HG03460 (cell line): ENCODE results near the gene CD2AP.
"Not testable (repeated sequence)": the region's sequence is repeated elsewhere in the genome, so short reads cannot be mapped to it uniquely, and the experiment has no call there.

Experiments used
- ATAC-seq: cut with Tn5 transposase; IDR thresholded peaks from one replicate; pipeline ENCODE4 v1.9.1; 2021; ENCODE audit not compliant: unreplicated experiment

The CD2AP gene

DNA sequence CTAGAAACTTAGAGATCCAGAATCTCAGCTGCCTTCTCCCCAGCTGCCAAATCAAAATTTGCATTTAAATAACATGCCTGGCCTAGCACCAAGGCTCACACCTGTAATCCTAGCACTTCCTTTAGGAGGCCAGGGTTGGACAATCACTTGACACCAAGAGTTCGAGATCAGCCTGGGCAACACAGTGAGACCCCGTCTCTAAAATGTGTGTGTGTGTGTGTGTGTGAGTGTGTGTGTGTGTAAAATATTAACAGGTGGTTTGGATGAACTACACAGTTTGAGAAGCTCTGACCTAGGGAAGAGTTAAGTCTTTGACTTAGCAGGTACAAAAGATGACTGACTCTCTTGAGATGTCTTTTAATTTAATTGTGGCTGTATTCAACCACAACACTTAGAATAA, 20.2 kb upstream of the CD2AP start:
- no peak for ATAC-seq

DNA sequence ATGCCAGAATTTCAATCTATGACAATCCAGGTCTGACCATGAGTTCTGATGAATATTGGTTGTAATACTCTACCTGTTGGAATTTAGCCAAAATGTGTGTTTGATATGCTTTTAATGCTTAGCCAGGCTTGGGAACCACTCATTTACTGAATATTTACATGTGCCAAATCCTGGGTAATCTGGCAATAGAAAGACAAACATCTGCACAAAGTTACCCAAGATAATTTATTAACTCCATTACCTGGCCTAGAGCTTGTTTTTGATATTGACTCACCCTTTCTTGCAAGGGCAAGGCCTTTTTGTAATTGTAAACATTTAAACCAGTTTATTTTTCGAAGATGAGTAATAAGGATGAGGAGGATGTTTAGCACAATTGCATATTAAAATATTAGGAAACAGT, 13.5 kb upstream of the CD2AP start:
- no peak for ATAC-seq

DNA sequence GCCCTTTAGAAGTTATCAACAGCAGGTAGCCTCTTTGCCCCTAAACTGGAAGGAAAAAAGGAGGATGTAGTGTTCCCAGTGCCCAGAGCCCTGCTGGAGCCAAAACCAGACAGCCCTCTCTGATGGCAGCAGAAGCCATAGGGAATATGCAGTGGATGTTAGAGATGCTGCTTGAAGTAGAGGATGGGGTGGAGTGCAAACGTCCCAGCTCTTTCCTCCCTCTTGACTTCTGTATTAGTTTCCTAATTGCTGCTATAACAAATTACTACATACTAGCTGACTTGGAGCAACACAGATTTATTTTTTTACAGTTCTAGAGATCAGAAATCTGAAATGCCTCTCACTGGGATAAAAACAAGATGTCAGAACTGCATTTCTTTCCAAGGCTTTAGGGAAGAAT, 12.5 kb upstream of the CD2AP start:
- no peak for ATAC-seq

DNA sequence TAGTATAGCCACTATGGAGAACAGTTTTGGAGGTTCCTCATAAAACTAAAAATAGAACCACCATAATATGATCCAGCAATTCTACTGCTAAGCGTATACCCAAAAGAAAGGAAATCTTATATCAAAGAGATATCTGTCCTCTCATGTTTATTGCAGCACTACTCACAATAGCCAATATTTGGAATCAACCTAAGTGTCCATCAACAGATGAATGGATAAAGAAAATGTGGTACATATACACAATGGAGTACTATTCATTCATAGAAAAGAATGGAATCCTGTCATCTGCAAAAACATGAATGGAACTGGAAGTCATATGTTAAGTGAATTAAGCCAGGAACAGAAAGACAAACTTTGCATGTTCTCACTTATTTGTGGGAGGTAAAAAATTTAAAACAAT, 5.7 kb upstream of the CD2AP start:
- ATAC-seq: no peak

DNA sequence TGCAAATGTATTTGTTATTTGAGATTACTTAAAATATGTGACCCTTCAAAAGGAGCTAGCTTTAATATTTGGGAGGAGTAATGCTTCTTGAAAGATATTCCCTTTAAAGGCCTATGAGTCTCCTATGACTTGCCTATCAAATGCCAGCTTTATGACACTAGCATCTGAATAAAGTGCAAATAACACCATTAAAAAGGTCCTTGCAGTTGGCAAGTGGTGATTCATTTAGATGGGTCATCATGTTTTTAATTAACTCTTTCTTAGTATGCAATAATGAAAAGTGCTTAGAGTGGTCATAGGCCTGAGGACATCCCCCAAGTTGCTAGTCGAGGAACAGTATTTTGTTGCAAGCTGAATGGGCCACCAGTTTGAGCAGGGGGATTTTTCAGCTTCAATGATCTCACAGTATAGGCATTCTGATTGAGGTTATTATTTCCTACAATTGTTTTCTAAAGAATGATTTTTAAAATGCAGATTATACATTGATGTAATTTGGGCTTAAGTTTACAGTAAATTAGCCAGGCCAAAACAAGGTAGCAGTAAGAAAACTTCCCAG, 3.7 kb upstream of the CD2AP start:
- no peak for ATAC-seq

DNA sequence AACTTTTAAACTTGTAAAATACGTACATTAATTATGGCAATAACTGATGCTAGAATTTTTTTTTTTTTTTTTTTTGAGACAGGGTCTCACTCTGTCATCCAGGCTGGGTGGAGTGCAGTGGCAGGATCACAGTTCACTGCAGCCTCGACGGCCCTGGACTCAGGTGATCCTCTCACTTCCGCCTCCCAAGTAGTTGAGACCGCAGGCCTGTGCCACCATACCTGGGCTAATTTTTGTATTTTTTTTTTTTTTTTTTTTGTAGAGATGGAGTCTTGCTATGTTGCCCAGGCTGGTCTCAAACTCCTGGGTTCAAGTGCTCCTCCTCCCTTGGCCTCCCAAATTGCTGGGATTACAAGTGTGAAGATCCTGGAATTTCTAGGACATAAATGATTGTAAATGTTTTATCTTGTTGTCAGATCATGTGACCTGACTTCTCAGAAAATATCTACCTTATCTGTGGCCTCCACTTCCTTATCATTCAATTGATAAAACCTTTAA, 2.2 kb upstream of the CD2AP start:
- no peak for ATAC-seq

DNA sequence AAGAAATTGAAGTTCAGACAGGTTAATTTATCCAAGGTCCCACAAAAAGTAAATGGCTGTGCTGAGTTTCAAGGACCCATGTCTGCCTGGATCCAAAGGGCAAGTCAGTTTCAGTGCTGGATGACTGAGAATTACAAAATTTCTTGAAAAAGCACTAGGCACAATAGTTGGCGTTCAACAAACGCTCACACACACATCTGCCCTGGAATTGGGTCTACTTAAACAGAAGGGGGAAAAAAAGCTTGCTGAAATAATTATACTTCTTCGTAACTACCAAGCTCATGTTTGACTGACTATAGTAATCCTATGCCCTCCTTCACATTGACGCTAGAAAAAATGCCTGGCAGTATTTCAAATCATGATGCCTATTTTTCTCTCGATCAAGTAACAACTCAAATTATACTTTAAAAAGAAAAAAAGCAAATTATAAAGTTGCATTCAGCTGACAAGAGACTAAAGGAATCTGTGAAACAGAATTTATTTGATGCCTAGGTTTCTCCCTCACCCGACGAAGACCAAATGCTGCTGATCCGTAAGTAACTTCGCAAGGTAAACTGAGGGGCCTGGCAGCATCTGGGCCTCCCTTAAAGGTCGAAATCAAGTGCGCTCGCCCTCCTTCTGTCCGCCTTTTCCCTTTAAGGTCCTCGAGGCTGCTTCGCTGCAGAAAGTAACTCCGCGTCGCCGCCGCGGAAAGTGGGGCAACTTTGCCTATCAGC, 650 bp upstream of the CD2AP start:
- ATAC-seq: no peak

DNA sequence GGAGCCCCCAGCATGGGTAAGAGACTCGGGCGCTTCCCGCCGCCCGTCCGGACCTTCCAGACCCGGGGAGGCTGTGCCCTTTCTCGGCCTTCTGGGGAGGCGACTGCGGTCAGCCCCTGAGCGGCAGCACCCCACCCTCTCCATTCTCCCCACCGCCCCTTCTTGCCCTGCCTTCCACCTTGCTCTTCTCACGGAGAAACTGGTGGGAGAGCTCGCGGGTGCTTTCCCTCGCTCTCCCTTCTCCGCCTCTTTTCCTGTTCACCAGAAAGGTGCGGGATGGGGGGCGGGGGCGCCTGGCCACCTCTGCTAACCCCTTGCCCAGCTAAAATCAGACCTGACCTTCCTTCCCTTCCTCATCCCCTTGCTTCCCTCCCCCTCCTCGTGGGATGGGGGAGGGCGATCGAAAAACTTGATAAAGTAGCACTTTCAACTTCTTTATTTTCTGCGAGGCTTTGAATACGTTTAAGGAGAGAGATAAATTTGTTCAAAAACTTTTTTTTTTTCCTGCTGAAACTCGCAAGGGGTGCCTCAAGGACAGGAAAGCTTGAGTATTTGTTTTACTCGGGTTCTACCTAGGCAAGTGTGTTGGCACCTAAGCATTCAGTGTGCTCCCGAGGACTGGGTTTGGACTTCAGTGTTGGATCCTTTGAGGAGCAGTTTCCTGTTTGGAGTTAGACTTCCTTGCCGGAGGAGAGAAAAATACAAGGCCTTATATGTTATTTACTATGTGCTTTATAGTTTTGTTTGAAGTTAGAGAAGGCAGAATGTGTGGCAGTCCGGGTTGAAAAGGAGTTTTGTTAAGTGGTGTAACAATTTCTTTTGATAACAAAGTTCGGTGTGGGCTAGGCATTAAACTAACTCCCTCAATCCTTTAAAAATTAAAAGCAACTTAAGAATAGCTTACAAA, 897 bp downstream of the CD2AP start:
- peak; percentile 9 for ATAC-seq

DNA sequence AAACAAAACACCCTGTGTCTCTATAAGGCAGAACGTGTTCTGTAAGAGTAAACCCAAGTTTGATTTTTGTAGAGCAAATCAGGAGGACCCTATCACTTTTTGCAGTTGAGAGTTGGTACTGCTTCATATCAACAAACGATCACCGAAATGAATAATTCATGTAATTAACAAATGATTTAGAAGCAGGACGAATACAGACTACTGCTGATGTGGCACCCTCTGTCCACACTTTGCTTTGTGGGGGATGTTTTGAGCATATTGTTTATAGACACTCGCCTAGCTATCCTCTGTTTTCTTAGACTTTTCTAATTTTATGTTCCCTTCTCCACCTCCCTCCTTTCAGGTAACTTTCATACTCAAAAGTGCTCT, 1.5 kb downstream of the CD2AP start:
- no peak for ATAC-seq

DNA sequence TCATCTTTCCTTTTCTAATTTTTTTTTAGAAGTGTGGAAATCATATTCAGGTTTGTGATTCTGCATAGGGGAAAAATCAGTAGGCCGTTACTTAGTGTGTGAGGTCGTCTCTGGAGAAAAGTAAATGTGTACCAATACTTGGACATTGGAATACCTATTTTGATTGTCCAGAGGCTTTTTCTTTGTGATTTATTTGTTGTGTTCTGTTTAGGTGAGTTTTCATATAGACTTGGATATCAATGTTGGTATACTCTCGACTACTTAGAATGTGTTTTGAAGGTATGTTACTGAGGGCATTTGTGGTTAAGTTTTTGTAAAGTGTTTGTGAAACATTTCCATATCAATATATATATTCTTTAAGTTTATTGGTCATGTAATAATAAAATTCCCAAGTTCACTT, 2.3 kb downstream of the CD2AP start:
- no peak for ATAC-seq

DNA sequence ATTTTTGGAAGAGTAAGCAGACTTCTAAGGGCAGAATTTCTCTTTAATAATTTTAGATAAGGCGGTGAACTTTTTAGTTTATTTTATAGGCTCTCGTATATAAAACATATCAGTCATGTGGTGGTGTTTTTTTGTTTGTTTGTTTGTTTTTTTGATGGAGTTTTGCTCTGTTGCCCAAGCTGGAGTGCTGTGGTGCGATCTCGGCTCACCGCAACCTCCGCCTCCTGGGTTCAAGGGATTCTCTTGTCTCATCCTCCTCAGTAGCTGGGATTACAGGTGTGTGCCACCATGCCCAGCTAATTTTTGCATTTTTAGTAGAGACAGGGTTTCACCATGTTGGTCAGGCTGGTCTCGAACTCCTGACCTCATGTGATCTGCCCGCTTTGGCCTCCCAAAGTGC, 3.6 kb downstream of the CD2AP start:
- ATAC-seq: not testable (repeated sequence)

DNA sequence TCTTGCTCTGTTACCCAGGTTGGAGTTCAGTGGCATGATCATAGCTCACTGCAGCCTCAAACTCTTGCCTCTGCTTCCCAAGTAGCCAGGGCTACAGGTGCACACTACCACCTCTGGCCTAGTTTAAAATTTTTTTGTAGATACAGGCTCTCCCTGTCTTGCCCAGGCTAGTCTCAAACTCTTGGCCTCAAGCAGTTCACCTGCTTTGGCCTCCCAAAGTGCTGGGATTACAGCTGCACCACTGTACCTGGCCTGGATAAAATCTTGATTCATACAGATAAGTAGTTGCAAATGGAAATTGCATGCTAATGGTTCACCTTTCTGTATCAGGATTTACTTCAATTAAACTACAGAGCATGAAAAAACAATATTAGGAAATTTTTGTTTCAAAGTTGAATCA, 4.2 kb downstream of the CD2AP start:
- no peak for ATAC-seq

DNA sequence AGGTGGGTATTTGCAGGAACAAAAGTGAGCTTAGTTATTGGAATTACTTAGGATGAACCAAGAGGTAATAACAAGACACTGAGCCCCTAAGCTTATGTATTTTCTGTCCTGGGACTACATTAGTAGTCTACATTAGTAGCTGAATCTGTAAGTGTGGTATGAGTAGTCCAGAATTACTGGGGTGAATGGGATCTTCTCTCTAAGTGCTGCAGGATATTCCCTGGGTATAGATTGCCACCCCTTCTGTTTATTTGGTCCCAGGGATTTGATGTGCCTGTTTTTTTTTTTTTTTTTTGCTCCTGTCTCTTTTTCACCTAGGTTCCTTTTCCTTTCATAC, 5.9 kb downstream of the CD2AP start:
- ATAC-seq: no peak

DNA sequence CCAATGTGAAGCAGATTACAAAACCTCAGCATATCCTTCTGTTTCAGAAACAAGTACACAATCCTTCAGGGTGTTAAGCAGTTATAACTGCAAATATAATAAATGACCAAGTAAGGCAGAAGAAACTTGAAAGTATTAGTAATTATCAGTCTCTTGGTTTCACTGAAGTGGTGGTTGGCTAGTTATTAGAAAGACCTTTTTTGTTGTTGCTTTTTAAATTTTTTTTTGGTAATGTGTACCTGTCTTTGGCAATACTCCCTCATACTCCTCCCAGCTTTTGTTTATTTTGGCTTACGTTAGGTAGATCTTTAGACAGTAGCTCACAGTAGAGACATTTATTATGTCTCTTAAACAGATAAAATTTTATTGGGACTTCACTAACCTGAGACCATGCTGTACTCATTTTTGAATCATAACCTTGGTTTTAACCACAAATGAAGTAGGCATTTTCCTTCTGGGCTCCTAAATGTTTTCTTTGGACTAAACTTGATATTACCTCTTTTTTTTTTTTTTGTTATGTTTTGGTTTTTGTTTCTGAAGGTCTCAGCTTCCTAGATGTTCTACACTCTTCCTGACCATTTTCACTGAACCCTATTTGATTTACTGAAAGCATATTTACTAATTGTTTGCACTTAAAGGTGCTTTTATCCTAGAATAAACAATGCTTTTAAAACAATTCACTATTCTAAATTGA, 6.4 kb downstream of the CD2AP start:
- ATAC-seq: peak; percentile 50

DNA sequence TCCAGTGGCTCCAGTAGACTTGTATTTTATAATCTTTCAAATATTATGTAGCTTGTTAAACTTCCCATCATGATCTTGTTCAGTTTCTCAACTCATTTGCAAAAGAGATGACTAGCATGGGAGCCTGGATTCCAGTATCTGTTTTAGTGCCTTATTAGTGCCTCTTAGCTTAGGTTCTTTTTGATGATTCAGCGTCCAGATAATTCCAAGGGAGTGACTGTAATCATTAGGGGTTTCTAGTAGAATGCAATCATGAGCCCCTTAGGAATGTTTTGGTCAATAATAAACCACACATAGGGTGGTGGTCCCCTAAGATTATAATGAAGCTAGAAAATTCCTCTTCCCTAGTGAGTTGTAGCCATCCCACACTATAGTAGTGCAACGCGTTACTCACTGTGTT, 7.0 kb downstream of the CD2AP start:
- no peak for ATAC-seq

DNA sequence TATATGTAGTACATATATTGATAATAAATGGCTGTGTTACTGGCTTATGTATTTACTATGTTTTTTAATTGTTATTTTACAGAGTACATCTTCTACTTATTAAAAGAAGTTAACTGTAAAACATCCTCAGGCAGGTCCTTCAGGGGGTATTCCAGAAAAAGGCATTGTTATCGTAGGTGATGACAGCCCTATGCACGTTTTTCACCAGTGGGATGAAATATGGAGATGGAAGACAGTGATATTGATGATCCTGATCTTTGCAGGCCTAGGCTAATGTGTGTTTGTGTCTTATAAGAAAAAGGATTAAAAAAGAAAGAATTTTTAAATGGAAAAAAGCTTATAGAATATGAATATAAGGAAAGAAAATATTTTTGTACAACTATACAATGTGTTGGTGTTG, 7.5 kb downstream of the CD2AP start:
- no peak for ATAC-seq

DNA sequence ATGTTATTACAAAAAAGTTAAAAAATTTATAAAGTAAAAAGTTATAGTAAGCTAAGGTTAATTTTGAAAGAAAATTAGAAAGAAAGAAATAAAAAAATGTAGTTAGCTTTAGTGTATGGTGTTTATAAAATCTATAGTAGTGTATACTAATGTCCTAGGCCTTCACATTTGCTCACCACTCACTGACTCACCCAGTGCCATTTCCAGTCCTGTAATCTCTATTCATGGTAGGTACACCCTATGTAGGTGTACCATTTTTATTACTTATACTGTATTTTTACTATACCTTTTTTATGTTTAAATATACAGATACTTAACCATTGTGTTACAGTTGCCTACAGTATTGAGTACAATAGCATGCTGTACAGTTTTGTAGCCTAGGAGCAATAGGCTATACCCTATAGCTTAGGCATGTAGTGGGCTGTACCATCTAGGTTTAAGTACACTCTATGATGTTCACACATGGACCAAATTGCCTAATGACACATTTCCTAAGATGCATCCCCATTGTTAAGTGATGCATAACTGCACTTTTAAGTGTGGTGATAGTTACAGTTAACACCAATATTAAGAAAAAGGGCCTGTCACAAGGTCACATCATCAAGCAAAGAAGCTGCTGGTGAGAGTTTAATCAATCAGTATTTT, 8.0 kb downstream of the CD2AP start:
- ATAC-seq: no peak

DNA sequence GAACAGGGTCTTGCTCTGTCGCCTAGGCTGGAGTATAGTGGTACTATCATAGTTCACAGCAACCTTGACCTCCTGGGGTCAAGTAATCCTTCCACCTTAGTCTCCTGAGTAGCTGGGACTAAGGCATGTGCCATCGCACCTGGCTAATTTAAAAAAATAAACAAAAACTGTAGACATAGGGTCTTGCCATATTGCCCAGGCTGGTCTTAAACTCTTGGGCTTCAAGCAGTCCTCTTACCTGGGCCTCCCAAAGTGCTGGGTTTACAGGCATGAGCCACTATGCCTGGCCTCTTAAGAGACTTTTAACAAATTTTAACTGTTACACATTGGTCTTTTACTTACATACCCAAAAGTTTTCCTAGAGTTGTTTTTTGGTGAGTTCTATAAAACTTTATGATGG, 12.4 kb downstream of the CD2AP start:
- ATAC-seq: no peak

DNA sequence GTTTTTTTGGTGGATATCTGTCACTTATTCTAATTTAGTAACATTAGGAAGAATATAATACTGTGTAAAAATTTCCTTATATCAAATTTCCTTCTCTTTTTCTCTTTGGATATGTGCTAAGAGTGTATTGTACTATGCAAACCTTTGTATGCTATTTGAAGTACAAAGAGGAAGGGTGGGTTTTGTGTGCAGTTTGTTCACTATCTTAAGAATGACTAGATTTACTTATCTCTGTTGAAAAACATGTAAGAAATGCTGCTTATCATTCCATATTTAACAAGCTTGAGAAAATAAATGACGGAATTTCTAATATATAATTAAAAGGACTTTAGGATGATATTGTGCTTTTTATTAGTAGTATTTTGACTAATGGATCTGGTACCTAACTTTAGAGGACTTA, 13.1 kb downstream of the CD2AP start:
- no peak for ATAC-seq

DNA sequence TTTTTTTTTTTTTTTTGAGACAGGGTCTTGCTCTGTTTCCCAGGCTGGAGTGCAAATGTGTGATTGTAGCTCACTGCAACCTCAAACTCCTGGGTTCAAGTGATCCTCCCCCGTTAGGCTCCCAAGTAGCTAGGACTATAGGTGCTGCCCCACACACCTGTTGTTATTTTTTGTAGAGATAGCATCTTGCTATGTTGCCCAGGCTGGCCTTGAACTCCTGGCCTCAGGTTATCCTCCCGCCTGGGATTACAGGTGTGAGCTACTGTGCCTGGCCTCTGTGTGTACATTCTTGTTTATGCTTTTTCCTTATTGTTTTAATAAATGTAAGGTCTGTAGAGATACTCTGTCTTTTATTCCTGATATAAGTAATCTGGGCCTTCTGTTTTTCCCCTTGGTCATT, 14.8 kb downstream of the CD2AP start:
- no peak for ATAC-seq

DNA sequence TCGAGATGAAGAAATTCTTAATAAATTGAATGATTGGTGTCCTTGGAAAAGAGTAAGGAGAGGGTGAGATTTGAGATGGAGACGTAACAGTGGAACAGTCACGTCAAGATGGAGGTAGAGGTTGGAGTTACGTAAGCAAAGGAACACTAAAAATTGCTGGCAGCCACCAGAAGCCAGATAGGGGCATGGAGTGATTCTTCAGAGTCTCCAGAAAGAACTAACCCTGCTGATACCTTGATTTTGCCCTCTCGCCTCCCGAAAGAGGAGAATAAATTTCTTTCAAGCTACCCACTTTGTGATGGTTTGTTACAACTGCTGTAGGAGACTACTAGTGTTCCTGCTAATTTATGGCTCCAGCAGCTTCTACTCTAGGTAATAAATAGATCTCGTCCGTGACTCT, 17.6 kb downstream of the CD2AP start:
- no peak for ATAC-seq
